H9 (cell line): ENCODE data around the gene MNX1. TPM values are rescaled to one million over a fixed set of nuclear protein-coding genes. Genes with fewer than 3 reads are reported as not detected.

ENCODE experiments used
- DNase-seq: peaks from one replicate; pipeline ENCODE4 v3.0.0-alpha.2; 2017
- H2AFZ ChIP-seq: one replicate; pipeline ENCODE4 v1.6.1; 2013; ENCODE audit warnings: mild to moderate bottlenecking, low read length, control low read depth, moderate library complexity
- H2AK5ac ChIP-seq: 2 replicates; pipeline ENCODE4 v1.6.1; 2013; ENCODE audit warnings: low read length, control low read depth, mixed read lengths; ENCODE audit not compliant: insufficient read length
- H2BK120ac ChIP-seq: one replicate; pipeline ENCODE4 v1.6.1; 2013; ENCODE audit warnings: low read depth, mild to moderate bottlenecking, low read length, control low read depth, inconsistent platforms; ENCODE audit not compliant: poor library complexity, severe bottlenecking
- H2BK12ac ChIP-seq: 2 replicates; pipeline ENCODE4 v1.6.1; 2013; ENCODE audit warnings: low read length, control low read depth, mixed read lengths, low read depth; ENCODE audit not compliant: insufficient read length
- H2BK15ac ChIP-seq: 2 replicates; pipeline ENCODE4 v1.6.1; 2013; ENCODE audit warnings: low read depth, low read length, control low read depth
- H2BK20ac ChIP-seq: one replicate; pipeline ENCODE4 v1.6.1; 2013; ENCODE audit warnings: low read depth, mild to moderate bottlenecking, low read length, control low read depth, inconsistent platforms; ENCODE audit not compliant: poor library complexity, severe bottlenecking
- H2BK5ac ChIP-seq: 2 replicates; pipeline ENCODE4 v1.6.1; 2013; ENCODE audit warnings: low read length, control low read depth, mixed read lengths; ENCODE audit not compliant: insufficient read length
- H3K14ac ChIP-seq: 2 replicates; pipeline ENCODE4 v1.6.1; 2013; ENCODE audit warnings: low read length, control low read depth; ENCODE audit not compliant: insufficient read depth
- H3K18ac ChIP-seq: 2 replicates; pipeline ENCODE4 v1.6.1; 2013; ENCODE audit warnings: low read depth, mild to moderate bottlenecking, mixed read lengths, low read length, control low read depth; ENCODE audit not compliant: insufficient read length
- H3K23ac ChIP-seq: 2 replicates; pipeline ENCODE4 v1.6.1; 2013; ENCODE audit warnings: low read length, control low read depth, mixed read lengths, low read depth; ENCODE audit not compliant: insufficient read length
- H3K23me2 ChIP-seq: 2 replicates; pipeline ENCODE4 v1.6.1; 2013; ENCODE audit warnings: low read depth, mild to moderate bottlenecking, mixed read lengths, low read length, control low read depth; ENCODE audit not compliant: insufficient read length, poor library complexity, severe bottlenecking
- H3K27ac ChIP-seq: 2 replicates; pipeline ENCODE4 v1.5.1; 2013; ENCODE audit warnings: low read length, control low read depth, mixed read lengths, low read depth; ENCODE audit not compliant: insufficient read length
- H3K27me3 ChIP-seq: 2 replicates; pipeline ENCODE4 v1.6.1; 2013; ENCODE audit warnings: low read length, control low read depth, inconsistent platforms; ENCODE audit not compliant: insufficient read depth
- H3K4ac ChIP-seq: 2 replicates; pipeline ENCODE4 v1.6.1; 2013; ENCODE audit warnings: low read depth, mild to moderate bottlenecking, control low read depth, inconsistent platforms, low read length, moderate library complexity
- H3K4me1 ChIP-seq: 2 replicates; pipeline ENCODE4 v1.6.1; 2013; ENCODE audit warnings: low read length, control low read depth, inconsistent platforms; ENCODE audit not compliant: insufficient read depth
- H3K4me2 ChIP-seq: 2 replicates; pipeline ENCODE4 v1.6.1; 2013; ENCODE audit warnings: low read length, control low read depth, mixed read lengths; ENCODE audit not compliant: insufficient read length, insufficient read depth
- H3K56ac ChIP-seq: 2 replicates; pipeline ENCODE4 v1.6.1; 2013; ENCODE audit warnings: low read depth, mild to moderate bottlenecking, mixed read lengths, low read length, control low read depth; ENCODE audit not compliant: insufficient read length
- H3K79me1 ChIP-seq: 2 replicates; pipeline ENCODE4 v1.6.1; 2013; ENCODE audit warnings: low read depth, mild to moderate bottlenecking, moderate library complexity, low read length, control low read depth, inconsistent platforms; ENCODE audit not compliant: insufficient read depth, poor library complexity, severe bottlenecking
- H3K79me2 ChIP-seq: 2 replicates; pipeline ENCODE4 v1.6.1; 2013; ENCODE audit warnings: low read length, control low read depth, inconsistent platforms; ENCODE audit not compliant: insufficient read depth
- H3K9ac ChIP-seq: 2 replicates; pipeline ENCODE4 v1.6.1; 2013; ENCODE audit warnings: low read length, control low read depth, mixed read lengths; ENCODE audit not compliant: insufficient read length; ENCODE audit errors: extremely low read depth
- H3K9me3 ChIP-seq: one replicate; pipeline ENCODE4 v1.6.1; 2013; ENCODE audit warnings: low read depth, low read length, inconsistent platforms; ENCODE audit not compliant: control insufficient read depth
- H3T11ph ChIP-seq: one replicate; pipeline ENCODE4 v1.6.1; 2013; ENCODE audit warnings: mild to moderate bottlenecking, low read length, control low read depth, inconsistent platforms
- H4K20me1 ChIP-seq: one replicate; pipeline ENCODE4 v1.6.1; 2013; ENCODE audit not compliant: control insufficient read depth, insufficient read length, insufficient read depth
- H4K5ac ChIP-seq: 2 replicates; pipeline ENCODE4 v1.6.1; 2013; ENCODE audit warnings: low read depth, mild to moderate bottlenecking, mixed read lengths, low read length, control low read depth; ENCODE audit not compliant: insufficient read length
- H4K8ac ChIP-seq: replicated peaks from 2 replicates; pipeline ENCODE4 v1.6.1; 2013; ENCODE audit warnings: low read length, control low read depth, mixed read lengths, low read depth; ENCODE audit not compliant: insufficient read length
- H4K91ac ChIP-seq: 2 replicates; pipeline ENCODE4 v1.6.1; 2013; ENCODE audit warnings: low read depth, mild to moderate bottlenecking, moderate library complexity, mixed read lengths, low read length, control low read depth; ENCODE audit not compliant: insufficient read length
- H3K27ac Mint-ChIP-seq, 3 experiments: 2 replicates in 2 of 3; 3 replicates in 1 of 3; pipeline ENCODE4 v1.8.0; 2020 to 2021; ENCODE audit warnings: mixed read lengths in 3 of 3, mild to moderate bottlenecking in 1 of 3, moderate library complexity in 1 of 3
- H3K27me3 Mint-ChIP-seq: 2 replicates; pipeline ENCODE4 v1.8.0; 2021; ENCODE audit warnings: low read depth, mild to moderate bottlenecking, moderate library complexity, mixed read lengths
- H3K36me3 Mint-ChIP-seq, 3 experiments: 2 replicates in 2 of 3; 3 replicates in 1 of 3; pipeline ENCODE4 v1.8.0; 2020 to 2021; ENCODE audit warnings: low read depth in 3 of 3, mixed read lengths in 3 of 3; ENCODE audit not compliant: insufficient read depth in 1 of 3
- H3K4me1 Mint-ChIP-seq, 2 experiments: 2 replicates each; pipeline ENCODE4 v1.8.0; 2020; ENCODE audit warnings: mixed read lengths in 2 of 2
- H3K4me3 Mint-ChIP-seq, 2 experiments: 2 replicates in 1 of 2; 3 replicates in 1 of 2; pipeline ENCODE4 v1.8.0; 2020 to 2021; ENCODE audit warnings: mild to moderate bottlenecking in 2 of 2, mixed read lengths in 2 of 2, moderate library complexity in 1 of 2
- H3K9me3 Mint-ChIP-seq, 2 experiments: 2 replicates in 1 of 2; 3 replicates in 1 of 2; pipeline ENCODE4 v1.8.0; 2020; ENCODE audit warnings: mild to moderate bottlenecking in 2 of 2, mixed read lengths in 2 of 2, moderate library complexity in 1 of 2
- CTCF ChIP-seq: fragments of 200-600 bp; sonication (generic); conservative IDR thresholded peaks from 3 replicates; pipeline ENCODE4 v1.8.0; 2021; ENCODE audit warnings: antibody characterized with exemption, mild to moderate bottlenecking
- WGBS: extraction: QIAGEN DNeasy Blood & Tissue Kit; methylation state at CpG from one replicate; pipeline ENCODE4 v1.1.7; 2013; ENCODE audit warnings: missing lambda C conversion rate, low lambda C conversion rate, mixed read lengths; ENCODE audit not compliant: insufficient read length; ENCODE audit errors: extremely low coverage; 5-methylcytosine and 5-hydroxymethylcytosine counted together
- total RNA-seq: library from RNA; stranded (reverse); gene quantifications from 2 replicates; pipeline ENCODE4 v1.2.1, GENCODE V29; 2021

MNX1 gene
- total RNA-seq, 1 experiment from 2014 or later, result not detected

DNA sequence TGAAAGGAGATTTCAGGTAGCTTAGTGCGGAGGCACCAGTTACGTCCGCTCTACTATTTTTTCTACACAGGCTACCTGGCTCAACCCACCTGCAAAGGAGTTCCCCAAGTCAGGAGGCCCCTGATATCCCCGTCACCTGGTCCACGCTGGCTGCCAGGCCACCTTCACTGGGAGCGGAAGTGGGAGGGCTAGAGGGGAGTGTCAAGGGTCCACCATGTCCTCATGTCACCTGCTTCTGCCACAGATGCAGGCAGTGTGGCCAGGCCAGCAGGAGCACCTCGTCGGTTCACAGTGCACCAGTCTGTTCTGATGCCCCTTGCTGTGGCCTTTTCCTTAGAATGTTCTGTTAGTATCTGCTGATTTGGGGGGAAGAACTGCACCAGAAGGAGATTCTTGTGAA, 44.1 kb downstream of the MNX1 start:
- Histone ChIP-seq H2BK5ac (no peak overlapping the region), H2BK12ac (no peak overlapping the region), H3K9ac (no peak overlapping the region), H3K4ac (no peak overlapping the region), H3K56ac (no peak overlapping the region), H2AK5ac (no peak overlapping the region), H3K4me2 (no peak overlapping the region), H2BK120ac (no peak overlapping the region), H3K4me1 (no peaks in the 10 kb centered on the region), H3K23me2 (no peaks in the 10 kb centered on the region), H3K79me1 (no peaks in the 10 kb centered on the region), H4K20me1 (no peaks in the 10 kb centered on the region), H2BK20ac (no peak overlapping the region), H3K79me2 (no peaks in the 10 kb centered on the region; the same call in 1 of the 2 replicates), H3K27ac (no peak overlapping the region), H3K18ac (no peak overlapping the region), H3K9me3 (no peaks in the 10 kb centered on the region), H2AFZ (no peak overlapping the region), H3K27me3 (no peaks in the 10 kb centered on the region), H2BK15ac (no peak overlapping the region), H4K91ac (no peak overlapping the region), H4K5ac (no peak overlapping the region), H3K23ac (no peak overlapping the region), H3T11ph (no peak overlapping the region), H4K8ac (no peak overlapping the region), H3K14ac (no peak overlapping the region)
- DNase-seq, result no peak
- Mint-ChIP-seq H3K27me3 (no peaks in the 10 kb centered on the region), H3K9me3 (no peaks in the 10 kb centered on the region), H3K36me3 (peaks cover 50 to 92% (median 88%) of the 10 kb centered on the region in 3 experiments), H3K27ac (no peak overlapping the region), H3K4me1 (no peaks in the 10 kb centered on the region), H3K4me3 (no peak overlapping the region)
- WGBS, result no CpG with 5 or more reads among the region's 8 CpGs
- TF ChIP-seq CTCF, result no peak
